Measurements from ENCODE around the gene FBXL15. TPM values are rescaled to one million over a fixed set of nuclear protein-coding genes. Genes with fewer than 3 reads are reported as not detected.

Gene FBXL15
- polyA plus RNA-seq, 4 donors: 24.8 to 47.0 (median 34.6) TPM

GRCh38 chr10:102418622-102419268 is 1.9 kb upstream of the FBXL15 start, which contains the start of gene PSD:
Gene PSD (minus strand): TSS chr10:102418785. CDS start chr10:102417038, 1,747 bp downstream.
- FAIRE-seq (no peak), DNase-seq (peak in 1 of 2 donors; percentile 30)
- WGBS, 3 donors: 4 to 7% (median 5%) methylated on average over 37 to 45 of the region's 45 CpGs
- Histone ChIP-seq H3K27me3 (ENCODE audit: control insufficient read depth in 3 of 3, insufficient read depth in 3 of 3, low read length in 3 of 3) (peaks cover 0 to 24% (median 2%) of the 10 kb centered on the region in 3 donors), H3K4me1 (ENCODE audit: control insufficient read depth in 3 of 3, insufficient read depth in 2 of 3, low read depth in 1 of 3, low read length in 2 of 3) (peaks cover 4 to 55% (median 5%) of the 10 kb centered on the region in 3 donors), H3K9me3 (ENCODE audit: control insufficient read depth in 2 of 2, insufficient read depth in 1 of 2, low read depth in 1 of 2, low read length in 1 of 2) (no peaks in the 10 kb centered on the region), H3K36me3 (ENCODE audit: control insufficient read depth in 3 of 3, insufficient read depth in 2 of 3, low read depth in 1 of 3, low read length in 3 of 3) (peaks cover 0 to 22% (median 0%) of the 10 kb centered on the region in 3 donors), H3K4me3 (ENCODE audit: low read depth in 1 of 3, low read length in 3 of 3) (peak within 1 kb of the TSS in 2 of 3 donors; percentile 81 to 82), H3K27ac (ENCODE audit: low read depth in 1 of 3, low read length in 2 of 3) (peak within 1 kb of the TSS in 1 of 3 donors; percentile 83)

DNA sequence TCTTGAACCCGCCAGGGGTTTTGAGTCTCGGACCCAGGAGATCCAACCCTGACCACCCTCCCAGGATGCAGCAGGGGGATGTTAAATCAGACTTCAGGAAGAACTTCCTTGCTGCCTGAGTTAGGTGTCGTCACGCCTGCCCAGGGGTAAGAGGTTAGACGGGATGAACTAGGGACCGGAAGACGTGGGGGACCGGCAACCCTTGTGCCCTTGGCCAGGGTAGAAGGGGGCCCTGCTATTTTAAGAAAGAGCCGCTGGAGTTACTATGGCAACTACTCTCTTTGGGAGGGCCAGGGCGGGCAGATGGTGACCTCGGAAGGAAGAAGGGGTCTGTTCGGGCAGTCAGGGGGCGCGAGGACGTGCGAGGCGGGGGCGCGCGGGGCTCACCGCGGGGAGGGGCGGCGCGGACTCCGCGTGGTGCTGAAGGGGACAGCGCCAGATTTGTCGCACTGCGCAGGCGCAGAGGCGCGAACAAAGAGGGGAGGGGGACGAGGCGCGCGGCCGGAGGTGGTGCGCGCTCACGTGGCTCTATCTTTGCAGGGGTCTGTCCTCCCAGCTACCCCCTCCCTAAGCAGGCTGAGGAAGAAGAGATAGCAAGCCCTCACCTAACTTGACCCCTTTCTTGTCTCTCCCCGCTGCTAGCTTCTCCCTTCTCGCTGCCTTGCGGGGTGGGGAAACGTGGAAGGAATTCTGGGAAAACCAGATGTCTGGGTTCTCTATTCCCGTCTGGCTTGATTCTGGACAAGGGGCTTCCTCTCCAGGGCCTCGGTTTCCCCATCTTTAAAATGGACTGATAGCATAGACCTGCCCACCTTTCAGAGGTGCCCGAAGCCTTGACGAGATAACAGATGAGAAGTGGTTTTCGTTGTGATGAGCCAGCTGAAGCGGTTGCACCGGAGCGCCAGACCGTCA is 1.1 kb upstream of the FBXL15 start:
- WGBS, 3 donors: 0 to 1% (median 0%) methylated on average over 41 to 54 of the region's 54 CpGs
- Histone ChIP-seq H3K27ac (ENCODE audit: low read depth in 1 of 3, low read length in 2 of 3) (peak overlapping the region in 2 of 3 donors; percentile 83 to 92), H3K36me3 (ENCODE audit: control insufficient read depth in 3 of 3, insufficient read depth in 2 of 3, low read depth in 1 of 3, low read length in 3 of 3) (peaks cover 0 to 25% (median 4%) of the 10 kb centered on the region in 3 donors), H3K9me3 (ENCODE audit: control insufficient read depth in 2 of 2, insufficient read depth in 1 of 2, low read depth in 1 of 2, low read length in 1 of 2) (no peaks in the 10 kb centered on the region), H3K4me1 (ENCODE audit: control insufficient read depth in 3 of 3, insufficient read depth in 2 of 3, low read depth in 1 of 3, low read length in 2 of 3) (peaks cover 4 to 56% (median 5%) of the 10 kb centered on the region in 3 donors), H3K4me3 (ENCODE audit: low read depth in 1 of 3, low read length in 3 of 3) (peak overlapping the region in 2 of 3 donors; percentile 81 to 82), H3K27me3 (ENCODE audit: control insufficient read depth in 3 of 3, insufficient read depth in 3 of 3, low read length in 3 of 3) (peaks cover 0 to 18% (median 2%) of the 10 kb centered on the region in 3 donors)
- no peak for FAIRE-seq
- peak; percentile 43 to 79 for DNase-seq

- H3K9me3 ChIP-seq (ENCODE audit: control insufficient read depth in 2 of 2, insufficient read depth in 1 of 2, low read depth in 1 of 2, low read length in 1 of 2): no peaks in the 10 kb centered on the region
- H3K4me3 ChIP-seq (ENCODE audit: low read depth in 1 of 3, low read length in 3 of 3): peak overlapping the region; percentile 75 to 82 (median 81)
- peak overlapping the region; percentile 65 to 92 (median 83) for H3K27ac ChIP-seq (ENCODE audit: low read depth in 1 of 3, low read length in 2 of 3)
- peaks cover 0 to 13% (median 2%) of the 10 kb centered on the region in 3 donors for H3K27me3 ChIP-seq (ENCODE audit: control insufficient read depth in 3 of 3, insufficient read depth in 3 of 3, low read length in 3 of 3)
- H3K36me3 ChIP-seq (ENCODE audit: control insufficient read depth in 3 of 3, insufficient read depth in 2 of 3, low read depth in 1 of 3, low read length in 3 of 3): peaks cover 0 to 29% (median 4%) of the 10 kb centered on the region in 3 donors
- H3K4me1 ChIP-seq (ENCODE audit: control insufficient read depth in 3 of 3, insufficient read depth in 2 of 3, low read depth in 1 of 3, low read length in 2 of 3): peaks cover 4 to 56% (median 5%) of the 10 kb centered on the region in 3 donors
- DNase-seq: no peak
- no peak for FAIRE-seq
- WGBS, 3 donors: 0 to 2% (median 1%) methylated on average over 21 of the region's 21 CpGs
Measured at GRCh38 chr10:102420181-102420713, 389 bp upstream of the FBXL15 start.

DNA sequence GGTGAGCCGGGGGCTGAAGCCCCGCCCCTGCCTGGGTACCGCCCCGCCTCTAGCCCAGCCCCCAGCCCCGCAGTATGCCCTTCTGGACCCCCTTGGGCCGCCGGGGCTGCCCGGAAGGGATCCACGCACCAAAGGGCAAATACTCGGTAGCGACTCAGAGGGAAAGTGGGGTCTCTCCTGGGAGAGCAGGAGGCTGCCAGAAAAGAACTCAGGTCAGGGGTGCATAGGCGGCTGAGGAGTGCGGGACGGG is 796 bp downstream of the FBXL15 start:
- H3K4me3 ChIP-seq (ENCODE audit: low read depth in 1 of 3, low read length in 3 of 3): peak overlapping the region; percentile 75 to 82 (median 81)
- H3K4me1 ChIP-seq (ENCODE audit: control insufficient read depth in 3 of 3, insufficient read depth in 2 of 3, low read depth in 1 of 3, low read length in 2 of 3): peaks cover 4 to 55% (median 5%) of the 10 kb centered on the region in 3 donors
- peaks cover 0 to 35% (median 4%) of the 10 kb centered on the region in 3 donors for H3K36me3 ChIP-seq (ENCODE audit: control insufficient read depth in 3 of 3, insufficient read depth in 2 of 3, low read depth in 1 of 3, low read length in 3 of 3)
- H3K27me3 ChIP-seq (ENCODE audit: control insufficient read depth in 3 of 3, insufficient read depth in 3 of 3, low read length in 3 of 3): peaks cover 0 to 11% (median 2%) of the 10 kb centered on the region in 3 donors
- 0% methylated on average over 13 to 14 of the region's 14 CpGs for WGBS, 3 donors
- DNase-seq (no peak), FAIRE-seq (no peak)
- H3K9me3 ChIP-seq (ENCODE audit: control insufficient read depth in 2 of 2, insufficient read depth in 1 of 2, low read depth in 1 of 2, low read length in 1 of 2): no peaks in the 10 kb centered on the region
- H3K27ac ChIP-seq (ENCODE audit: low read depth in 1 of 3, low read length in 2 of 3): peak overlapping the region; percentile 83 to 92 (median 88)

GRCh38 chr10:102421757-102422512 is 1.3 kb downstream of the FBXL15 start:
- peak overlapping the region; percentile 83 to 92 (median 88) for H3K27ac ChIP-seq (ENCODE audit: low read depth in 1 of 3, low read length in 2 of 3)
- H3K4me3 ChIP-seq (ENCODE audit: low read depth in 1 of 3, low read length in 3 of 3): peak overlapping the region; percentile 75 to 82 (median 81)
- DNase-seq (peak; percentile 62 to 71), FAIRE-seq (no peak)
- H3K27me3 ChIP-seq (ENCODE audit: control insufficient read depth in 3 of 3, insufficient read depth in 3 of 3, low read length in 3 of 3): peaks cover 0 to 11% (median 2%) of the 10 kb centered on the region in 3 donors
- H3K36me3 ChIP-seq (ENCODE audit: control insufficient read depth in 3 of 3, insufficient read depth in 2 of 3, low read depth in 1 of 3, low read length in 3 of 3): peaks cover 0 to 38% (median 4%) of the 10 kb centered on the region in 3 donors
- H3K9me3 ChIP-seq (ENCODE audit: control insufficient read depth in 2 of 2, insufficient read depth in 1 of 2, low read depth in 1 of 2, low read length in 1 of 2): no peaks in the 10 kb centered on the region
- H3K4me1 ChIP-seq (ENCODE audit: control insufficient read depth in 3 of 3, insufficient read depth in 2 of 3, low read depth in 1 of 3, low read length in 2 of 3): peaks cover 4 to 50% (median 5%) of the 10 kb centered on the region in 3 donors
- WGBS, 3 donors: 1% methylated on average over 50 to 62 of the region's 62 CpGs

DNA sequence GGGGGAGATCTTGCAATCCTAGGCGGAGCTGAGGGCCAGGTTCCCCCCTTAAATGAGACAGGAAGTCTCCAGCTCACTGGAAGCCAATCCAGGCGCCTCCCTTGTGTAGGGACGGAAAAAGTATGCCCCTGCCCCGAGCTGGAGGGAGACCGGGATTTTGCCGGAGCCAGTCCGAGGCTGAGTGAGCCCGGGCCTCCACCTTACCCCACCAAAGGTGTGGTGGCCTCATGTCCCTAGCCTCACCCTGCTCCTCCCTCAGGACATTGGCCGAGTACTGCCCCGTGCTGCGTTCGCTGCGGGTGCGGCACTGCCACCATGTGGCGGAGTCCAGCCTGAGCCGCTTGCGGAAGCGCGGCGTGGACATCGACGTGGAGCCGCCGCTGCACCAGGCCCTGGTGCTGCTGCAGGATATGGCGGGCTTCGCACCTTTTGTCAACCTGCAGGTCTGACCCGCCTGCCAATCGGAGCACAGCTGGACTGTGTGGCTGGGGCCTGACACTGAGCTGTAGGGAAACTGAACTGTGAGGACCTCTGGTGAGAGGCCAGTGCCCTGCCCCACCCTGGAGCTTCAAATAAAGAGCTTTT is 2.0 kb downstream of the FBXL15 start:
- DNase-seq (peak; percentile 88 to 92), FAIRE-seq (no peak)
- H3K27me3 ChIP-seq (ENCODE audit: control insufficient read depth in 3 of 3, insufficient read depth in 3 of 3, low read length in 3 of 3): peaks cover 0 to 11% (median 2%) of the 10 kb centered on the region in 3 donors
- WGBS, 3 donors: 2 to 9% (median 9%) methylated on average over 25 to 28 of the region's 28 CpGs
- peak overlapping the region; percentile 83 to 92 (median 88) for H3K27ac ChIP-seq (ENCODE audit: low read depth in 1 of 3, low read length in 2 of 3)
- no peaks in the 10 kb centered on the region for H3K9me3 ChIP-seq (ENCODE audit: control insufficient read depth in 2 of 2, insufficient read depth in 1 of 2, low read depth in 1 of 2, low read length in 1 of 2)
- H3K36me3 ChIP-seq (ENCODE audit: control insufficient read depth in 3 of 3, insufficient read depth in 2 of 3, low read depth in 1 of 3, low read length in 3 of 3): peaks cover 0 to 38% (median 4%) of the 10 kb centered on the region in 3 donors
- peaks cover 4 to 43% (median 5%) of the 10 kb centered on the region in 3 donors for H3K4me1 ChIP-seq (ENCODE audit: control insufficient read depth in 3 of 3, insufficient read depth in 2 of 3, low read depth in 1 of 3, low read length in 2 of 3)
- H3K4me3 ChIP-seq (ENCODE audit: low read depth in 1 of 3, low read length in 3 of 3): peak overlapping the region; percentile 75 to 82 (median 81)

DNA sequence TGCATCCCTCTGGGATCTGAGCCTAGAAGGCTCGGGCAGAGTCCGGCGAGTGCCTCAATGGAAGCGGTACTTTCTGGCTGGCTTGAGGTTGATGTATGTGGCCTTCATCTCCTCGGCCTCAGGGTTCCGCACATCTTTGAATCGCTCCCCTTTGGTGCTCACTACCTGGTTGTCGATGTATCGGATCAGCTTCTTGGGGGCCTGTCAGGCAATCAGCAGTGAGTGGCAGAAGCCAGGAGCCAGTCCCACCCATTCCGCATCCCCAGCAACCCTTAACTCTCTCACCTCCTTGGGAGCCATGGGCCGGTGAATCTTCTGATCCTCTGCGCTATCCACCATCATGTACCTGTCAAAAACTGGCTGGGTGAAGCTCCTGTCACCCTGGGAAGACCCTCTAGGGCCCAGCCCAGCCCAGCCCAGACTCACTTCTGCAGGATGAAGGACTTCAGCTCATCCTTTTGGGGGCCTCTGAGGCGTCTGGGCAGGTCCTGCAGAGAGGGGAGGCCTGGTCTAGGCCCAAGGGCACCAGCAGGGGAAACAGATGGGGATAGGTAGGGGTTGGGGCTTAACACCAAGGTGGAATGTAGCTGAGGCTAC is 2.8 kb downstream of the FBXL15 start:
- 91 to 96% (median 93%) methylated on average over 13 of the region's 13 CpGs for WGBS, 3 donors
- H3K4me3 ChIP-seq (ENCODE audit: low read depth in 1 of 3, low read length in 3 of 3): peak overlapping the region in 2 of 3 donors; percentile 81 to 82
- H3K4me1 ChIP-seq (ENCODE audit: control insufficient read depth in 3 of 3, insufficient read depth in 2 of 3, low read depth in 1 of 3, low read length in 2 of 3): peaks cover 4 to 35% (median 5%) of the 10 kb centered on the region in 3 donors
- no peak overlapping the region for H3K27ac ChIP-seq (ENCODE audit: low read depth in 1 of 3, low read length in 2 of 3)
- peaks cover 0 to 7% (median 0%) of the 10 kb centered on the region in 3 donors for H3K27me3 ChIP-seq (ENCODE audit: control insufficient read depth in 3 of 3, insufficient read depth in 3 of 3, low read length in 3 of 3)
- FAIRE-seq: no peak
- DNase-seq: no peak
- peaks cover 0 to 43% (median 4%) of the 10 kb centered on the region in 3 donors for H3K36me3 ChIP-seq (ENCODE audit: control insufficient read depth in 3 of 3, insufficient read depth in 2 of 3, low read depth in 1 of 3, low read length in 3 of 3)
- no peaks in the 10 kb centered on the region for H3K9me3 ChIP-seq (ENCODE audit: control insufficient read depth in 2 of 2, insufficient read depth in 1 of 2, low read depth in 1 of 2, low read length in 1 of 2)

Measured in small intestine (tissue), 7 donors.